Sciatic nerve (tissue), 2 donors: ENCODE data around the gene DUOX1. TPM values are rescaled to one million over a fixed set of nuclear protein-coding genes. Genes with fewer than 3 reads are reported as not detected.

Source experiments
- ATAC-seq: fragments of 200-7000 bp; cut with Tn5 transposase; one replicate; pipeline ENCODE4 v1.9.1; 2020; ENCODE audit warnings: mild to moderate bottlenecking, moderate library complexity
- DNase-seq: peaks from one replicate; pipeline ENCODE4 v3.0.0-alpha.2; 2020; ENCODE audit warnings: low spot score
- intact Hi-C: fragments of 100-400 bp; cut with DNase I; formaldehyde crosslinking; loops from one replicate; pipeline ENCODE4 v1.14.2; 2022
- total RNA-seq: library from RNA; stranded (reverse); fragmentation: NEBNext Ultra II Directional; extraction: Animal tissue kit (Norgen Biotek cat#: 25700); gene quantifications from one replicate; pipeline ENCODE4 v1.2.1, GENCODE V29; 2021
- donor health status: DM: no; HTN: no; CAD: no.
- donor health status: DM: no; HTN: no; CAD: no.

Gene DUOX1
- total RNA-seq, 1 donor from 2014 or later = 5.9 TPM

DNA sequence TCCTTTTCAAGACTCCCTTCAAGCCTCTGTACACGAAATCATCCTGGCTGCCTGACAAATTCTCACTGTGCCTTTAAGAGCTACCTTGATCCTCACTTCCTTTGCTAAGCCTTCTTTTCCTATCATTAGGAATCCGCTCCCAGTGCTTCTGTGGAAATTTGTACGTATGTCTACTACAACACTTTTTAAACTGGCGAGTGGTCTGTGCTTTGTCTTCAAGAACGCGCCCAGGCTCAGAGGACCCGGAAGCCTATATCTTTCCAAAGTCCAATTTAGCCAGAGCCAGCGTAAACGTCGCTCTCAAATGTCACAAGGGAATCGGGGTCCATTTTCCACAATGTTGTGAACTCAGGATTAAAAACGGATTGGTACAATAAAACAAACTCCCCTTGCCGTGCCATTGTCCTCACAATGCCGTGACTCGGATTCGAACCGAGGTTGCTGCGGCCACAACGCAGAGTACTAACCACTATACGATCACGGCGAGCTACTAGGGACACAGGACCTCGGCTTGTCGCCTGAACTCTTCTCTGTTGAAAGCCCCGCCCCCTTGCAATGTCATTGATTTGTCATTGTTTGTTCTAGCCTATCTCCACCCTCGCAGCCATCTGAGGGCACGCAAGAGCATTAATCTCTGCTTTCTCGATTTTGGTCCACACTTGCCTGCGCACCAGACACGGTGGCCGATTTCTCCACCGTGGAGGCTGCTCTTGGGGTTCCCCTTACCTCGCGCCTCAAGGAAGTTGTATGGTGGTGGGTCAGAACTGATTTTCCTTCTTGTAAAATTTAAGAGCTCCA lies 70.4 kb downstream of the DUOX1 start:
- DNase-seq (peak; percentile 97), ATAC-seq (peak; percentile 93)
- intact Hi-C loops = no loop called here

DNA sequence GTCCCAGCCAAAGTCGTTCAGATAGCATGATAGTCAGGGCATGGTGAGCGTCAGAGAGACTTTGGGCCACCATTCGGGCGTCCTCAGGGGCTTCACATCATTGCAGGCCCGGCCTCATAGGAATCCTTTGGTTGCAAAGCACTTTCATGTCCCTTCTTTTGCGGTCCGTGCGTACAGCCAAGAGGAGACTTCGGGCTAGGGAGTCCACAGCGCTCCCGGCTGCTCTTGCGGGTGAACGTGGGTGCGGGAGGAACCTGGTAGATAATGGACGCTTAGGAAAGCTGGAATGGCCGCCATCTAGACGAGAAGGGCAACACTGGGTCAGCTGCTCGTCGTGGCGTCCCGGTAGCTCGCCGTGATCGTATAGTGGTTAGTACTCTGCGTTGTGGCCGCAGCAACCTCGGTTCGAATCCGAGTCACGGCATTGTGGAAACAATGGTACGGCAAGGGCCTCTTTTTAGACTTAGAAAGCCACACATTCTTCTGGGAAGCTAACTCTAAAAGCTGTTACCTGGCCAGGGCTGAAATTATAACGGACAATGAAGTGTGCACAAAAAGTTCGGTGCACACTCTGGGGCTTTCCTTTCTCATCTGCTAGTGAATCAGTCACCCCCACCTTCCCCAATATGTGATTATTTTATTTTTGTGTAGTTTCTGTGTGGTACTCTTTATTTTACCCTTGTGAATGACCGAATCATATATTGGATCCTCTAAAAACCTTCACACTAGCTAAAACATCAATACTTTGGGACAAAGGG lies 71.2 kb downstream of the DUOX1 start:
- intact Hi-C loops = no loop called here
- ATAC-seq = peak; percentile 60

DNA sequence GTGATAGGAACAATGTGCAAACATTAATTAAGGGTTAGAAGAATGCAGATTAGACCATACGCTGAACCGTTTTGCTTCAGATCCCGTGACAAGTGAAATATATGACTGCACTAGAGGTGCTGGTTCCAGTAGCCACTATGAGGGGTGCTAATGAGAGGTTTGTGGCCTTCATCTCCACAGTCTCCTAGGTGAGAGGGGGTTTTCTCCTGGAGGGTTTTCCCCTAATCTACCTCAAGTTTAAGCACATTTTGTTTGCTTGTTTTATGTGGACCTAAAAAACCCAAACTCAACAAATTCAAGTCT lies 71.7 kb downstream of the DUOX1 start:
- no peak for DNase-seq
- intact Hi-C loops = no loop called here
- ATAC-seq = no peak

More for the DNA sequence above, 71.2 kb downstream of the DUOX1 start:
- DNase-seq = peak; percentile 93

DNA sequence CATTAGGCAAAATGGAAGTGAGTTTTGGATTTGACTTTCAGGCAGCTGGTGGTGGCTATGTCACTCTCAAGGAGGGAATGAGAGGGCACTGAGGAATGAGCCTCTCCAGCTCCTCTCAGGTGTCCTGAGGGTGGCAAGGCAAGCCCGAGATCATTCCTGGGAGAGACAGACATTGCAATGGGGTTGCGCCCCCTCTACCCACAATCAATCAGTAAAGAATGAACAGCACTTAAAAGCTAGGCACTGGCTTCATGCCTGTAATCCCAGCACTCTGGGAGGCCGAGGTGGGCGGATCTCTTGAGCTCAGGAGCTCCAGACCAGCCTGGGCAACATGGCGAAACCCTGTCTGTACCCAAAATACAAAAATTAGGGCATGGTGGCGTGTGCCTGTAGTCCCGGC lies 72.1 kb downstream of the DUOX1 start:
- intact Hi-C loops = no loop called here
- DNase-seq (no peak), ATAC-seq (no peak)

DNA sequence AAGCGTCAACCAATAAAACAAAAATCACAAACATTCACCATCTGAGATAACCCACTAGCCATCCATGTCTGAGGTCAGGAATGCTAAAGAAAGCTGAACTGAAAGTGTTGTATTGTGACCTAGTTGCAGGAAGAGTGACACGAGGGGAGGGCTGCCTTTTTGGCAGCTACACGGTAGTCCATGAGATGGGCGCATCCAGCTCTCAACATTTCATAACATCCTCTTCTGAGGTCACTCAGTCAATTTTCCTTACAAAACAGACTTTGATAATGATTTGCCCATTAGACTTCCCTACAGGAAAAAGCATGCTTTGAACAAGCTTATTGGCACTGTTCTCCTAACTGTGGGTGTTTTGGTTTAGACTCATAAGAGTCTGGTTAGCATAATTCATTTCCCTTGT lies 73.4 kb downstream of the DUOX1 start:
- no peak for ATAC-seq

DNA sequence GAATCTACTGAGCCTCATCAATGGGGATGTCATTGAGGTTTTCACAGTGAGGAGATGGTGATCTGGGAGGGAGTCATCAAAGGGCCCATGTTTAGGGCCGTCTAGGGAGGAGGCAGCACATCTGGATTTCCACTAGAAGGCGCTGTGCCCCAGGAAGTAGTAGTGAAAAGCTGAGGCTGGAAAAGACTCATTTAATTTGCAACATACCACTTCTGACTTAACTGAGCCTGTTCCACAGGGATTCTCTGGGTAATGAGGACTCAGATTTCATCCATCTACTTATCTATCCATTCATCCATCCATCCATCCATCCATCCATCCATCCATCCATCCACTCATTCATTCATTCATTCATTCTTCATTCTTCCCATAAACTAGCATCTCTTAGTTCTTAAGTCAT lies 75.4 kb downstream of the DUOX1 start:
- DNase-seq (no peak), ATAC-seq (no peak)
- intact Hi-C loops = no loop called here

More for the DNA sequence above, 73.4 kb downstream of the DUOX1 start:
- intact Hi-C loops = no loop called here
- no peak for DNase-seq

DNA sequence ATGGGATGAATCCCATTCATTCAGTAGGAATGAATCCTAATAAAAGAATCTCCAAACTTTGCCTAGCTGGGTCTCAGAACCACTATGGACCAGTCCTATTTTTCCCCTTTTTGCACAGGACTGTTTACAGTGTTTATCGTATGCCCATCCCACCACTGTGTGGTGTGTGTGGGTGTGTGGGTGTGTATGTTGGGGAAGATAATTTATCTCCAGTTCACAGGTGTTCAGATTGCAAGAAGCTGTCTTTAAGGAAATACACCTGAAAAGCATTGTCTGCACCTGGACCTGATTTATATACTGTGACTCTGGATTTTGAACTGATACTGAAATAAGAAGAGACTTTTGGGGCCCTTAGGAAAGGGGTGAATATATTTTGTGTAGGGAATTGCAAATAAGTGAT lies 82.7 kb downstream of the DUOX1 start:
- DNase-seq (no peak), ATAC-seq (no peak)
- intact Hi-C loops = no loop called here

Other genes with a start within 250 kb of the DUOX1 start
- gene TERB2, start 173.3 kb upstream of the DUOX1 start, total RNA-seq = not detected
- gene SORD, start 106.8 kb upstream of the DUOX1 start, total RNA-seq = 15.4 TPM
- gene DUOX2, start 15.8 kb upstream of the DUOX1 start, total RNA-seq = 1.5 TPM
- not detected for gene DUOXA2, start 15.7 kb upstream of the DUOX1 start, total RNA-seq
- 5.9 TPM for gene DUOXA1, start 115 bp upstream of the DUOX1 start, total RNA-seq
- gene SHF, start 58.0 kb downstream of the DUOX1 start, total RNA-seq = 15.4 TPM
- not detected for gene SLC28A2, start 122.2 kb downstream of the DUOX1 start, total RNA-seq
- 288 TPM for gene GATM, start 248.6 kb downstream of the DUOX1 start, total RNA-seq